Measurements from ENCODE around the gene CMBL. TPM values are rescaled to one million over a fixed set of nuclear protein-coding genes. Genes with fewer than 3 reads are reported as not detected.

The CMBL gene
- total and polyA plus RNA-seq, 2 donors (not counting 1 experiment from before 2014, with no cell fraction given): not detected

DNA sequence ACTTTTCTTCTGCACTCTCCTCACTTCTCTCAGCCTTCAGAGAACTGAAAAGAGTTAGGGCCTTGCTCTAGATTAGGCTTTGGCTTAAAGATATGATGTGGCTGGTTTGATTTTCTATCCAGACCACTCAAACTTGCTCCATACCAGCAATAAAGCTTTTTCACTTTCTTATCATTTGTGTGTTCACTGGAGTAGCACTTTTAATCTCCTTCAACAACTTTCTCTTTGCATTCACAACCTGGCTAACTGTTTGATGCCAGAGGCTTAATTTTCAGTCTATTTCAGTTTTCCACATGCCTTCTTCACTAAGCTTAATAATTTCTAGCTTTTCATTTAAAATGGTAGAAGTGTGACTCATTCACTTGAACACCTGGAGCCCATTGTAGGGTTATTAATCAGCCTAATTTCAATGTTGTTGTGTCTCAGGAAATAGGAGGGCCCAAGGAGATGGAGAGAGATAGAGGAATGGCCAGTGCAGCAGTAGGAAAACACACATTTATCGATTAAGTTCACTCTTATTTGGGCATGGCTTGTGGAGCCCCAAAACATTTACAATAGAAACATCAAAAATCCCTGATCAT, 64.0 kb downstream of the CMBL start:
- Histone ChIP-seq H3K79me2 (ENCODE audit: control insufficient read depth, insufficient read depth, low read length) (peaks cover 21% of the 10 kb centered on the region), H3K4me3 (ENCODE audit: control extremely low read depth in 1 of 5, extremely low read depth in 1 of 5, insufficient read depth in 1 of 5, low read depth in 2 of 5, low read length in 4 of 5) (no peak overlapping the region), H3K4me1 (ENCODE audit: control insufficient read depth in 2 of 2, insufficient read depth in 2 of 2, low read length in 2 of 2) (peaks cover 5% of the 10 kb centered on the region in 2 donors), H2AFZ (ENCODE audit: insufficient read depth, low read depth, low read length, poor library complexity, severe bottlenecking) (no peak overlapping the region), H3K36me3 (replicated peaks in 1 of 2; ENCODE audit: control extremely low read depth in 1 of 2, control insufficient read depth in 1 of 2, extremely low read depth in 1 of 2, insufficient read depth in 2 of 2, low read length in 1 of 2) (peaks cover 0 to under 1% of the 10 kb centered on the region in 2 experiments), H3K27me3 (replicated peaks in 1 of 4; ENCODE audit: control extremely low read depth in 1 of 4, control insufficient read depth in 3 of 4, insufficient read depth in 4 of 4, low read length in 3 of 4) (no peaks in the 10 kb centered on the region), H4K20me1 (ENCODE audit: control insufficient read depth, insufficient read depth, low read length, poor library complexity, severe bottlenecking) (no peaks in the 10 kb centered on the region), H3K27ac (ENCODE audit: low read length in 2 of 2) (no peak overlapping the region), H3K9ac (ENCODE audit: low read length) (no peak overlapping the region), H3K4me2 (replicated peaks; ENCODE audit: low read depth, low read length, poor library complexity, severe bottlenecking) (no peak overlapping the region), H3K9me3 (ENCODE audit: control extremely low read depth in 1 of 3, control insufficient read depth in 2 of 3, insufficient read depth in 1 of 3, low read length in 2 of 3) (no peaks in the 10 kb centered on the region)
- intact Hi-C loops (cut with micrococcal nuclease): no loop called here
- WGBS (ENCODE audit: insufficient coverage): no CpG with 5 or more reads among the region's 1 CpG
- H3K4me3 Mint-ChIP-seq: no peak overlapping the region
- CTCF ChIA-PET: no interaction called here
- DNase-seq: no peak
- H3K9me3 Mint-ChIP-seq (ENCODE audit: insufficient read depth): no peaks in the 10 kb centered on the region
- peaks cover 8% of the 10 kb centered on the region for H3K4me1 Mint-ChIP-seq
- no peak overlapping the region for H3K27ac Mint-ChIP-seq
- POLR2A ChIA-PET: no interaction called here
- ATAC-seq (ENCODE audit: low read depth): no peak
- H3K27me3 Mint-ChIP-seq: no peaks in the 10 kb centered on the region
- TF ChIP-seq EZH2 (IDR thresholded peaks at IDR 0.05; ENCODE audit: borderline replicate concordance, insufficient read depth, low read depth, low read length, poor library complexity, severe bottlenecking) (no peak), CTCF (IDR thresholded peaks at IDR 0.05) (no peak)

DNA sequence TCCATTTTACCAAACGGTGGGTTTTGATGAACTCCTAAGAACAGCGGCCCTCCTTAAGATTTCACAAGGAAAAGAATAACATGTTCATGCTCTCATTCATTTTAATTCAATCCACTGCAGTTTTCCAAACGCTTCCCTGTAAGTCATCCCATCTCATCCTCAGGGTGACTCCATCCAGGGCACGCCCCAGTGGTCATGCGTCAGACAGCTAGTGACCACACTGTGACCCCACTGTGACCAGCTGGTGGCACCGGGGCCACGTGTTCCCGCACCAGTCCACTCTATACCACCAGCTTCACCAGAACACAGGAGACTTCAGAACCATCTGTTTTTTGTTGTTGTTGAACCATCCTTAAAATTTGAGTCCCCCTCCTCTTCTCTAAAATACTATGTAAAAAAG, 72.4 kb downstream of the CMBL start:
- no peak overlapping the region for H3K27ac Mint-ChIP-seq
- Histone ChIP-seq H3K36me3 (replicated peaks in 1 of 2; ENCODE audit: control extremely low read depth in 1 of 2, control insufficient read depth in 1 of 2, extremely low read depth in 1 of 2, insufficient read depth in 2 of 2, low read length in 1 of 2) (peaks cover 7 to 8% of the 10 kb centered on the region in 2 experiments), H3K27me3 (replicated peaks in 1 of 4; ENCODE audit: control extremely low read depth in 1 of 4, control insufficient read depth in 3 of 4, insufficient read depth in 4 of 4, low read length in 3 of 4) (no peaks in the 10 kb centered on the region), H3K4me2 (replicated peaks; ENCODE audit: low read depth, low read length, poor library complexity, severe bottlenecking) (no peak overlapping the region), H3K4me3 (ENCODE audit: control extremely low read depth in 1 of 5, extremely low read depth in 1 of 5, insufficient read depth in 1 of 5, low read depth in 2 of 5, low read length in 4 of 5) (no peak overlapping the region), H3K9me3 (ENCODE audit: control extremely low read depth in 1 of 3, control insufficient read depth in 2 of 3, insufficient read depth in 1 of 3, low read length in 2 of 3) (no peaks in the 10 kb centered on the region), H3K9ac (ENCODE audit: low read length) (no peak overlapping the region), H2AFZ (ENCODE audit: insufficient read depth, low read depth, low read length, poor library complexity, severe bottlenecking) (no peak overlapping the region), H3K79me2 (ENCODE audit: control insufficient read depth, insufficient read depth, low read length) (no peaks in the 10 kb centered on the region), H3K27ac (ENCODE audit: low read length in 2 of 2) (no peak overlapping the region), H4K20me1 (ENCODE audit: control insufficient read depth, insufficient read depth, low read length, poor library complexity, severe bottlenecking) (no peaks in the 10 kb centered on the region), H3K4me1 (ENCODE audit: control insufficient read depth in 2 of 2, insufficient read depth in 2 of 2, low read length in 2 of 2) (no peaks in the 10 kb centered on the region)
- POLR2A ChIA-PET: no interaction called here
- no peaks in the 10 kb centered on the region for H3K9me3 Mint-ChIP-seq (ENCODE audit: insufficient read depth)
- no peak for DNase-seq
- WGBS (ENCODE audit: insufficient coverage): 100% methylated on average over 8 of the region's 8 CpGs
- TF ChIP-seq EZH2 (IDR thresholded peaks at IDR 0.05; ENCODE audit: borderline replicate concordance, insufficient read depth, low read depth, low read length, poor library complexity, severe bottlenecking): no peak
- no peaks in the 10 kb centered on the region for H3K27me3 Mint-ChIP-seq
- no peaks in the 10 kb centered on the region for H3K4me1 Mint-ChIP-seq
- ATAC-seq (ENCODE audit: low read depth): no peak
- H3K4me3 Mint-ChIP-seq: no peak overlapping the region
- CTCF ChIA-PET: interaction anchor here (0.5 kb wide), 1 partner anchor 1723 kb away, joined by 3 read pairs; no protein-coding TSS in a partner anchor
- intact Hi-C loops (cut with micrococcal nuclease): no loop called here

Measured in B cell (primary cell).